ENCODE data around the gene ZBTB21. TPM values are rescaled to one million over a fixed set of nuclear protein-coding genes. Genes with fewer than 3 reads are reported as not detected.

The ZBTB21 gene
- total and polyA plus RNA-seq, 2 experiments from 2014 or later = 10.0 to 11.0 TPM

GRCh38 chr21:41979335-41979734 is 30.8 kb downstream of the ZBTB21 start (continued):
- TF ChIP-seq ZNF462 (CRISPR knock-in tag; IDR thresholded peaks at IDR 0.05) = no peak
- TF ChIP-seq JUNB (IDR thresholded peaks at IDR 0.05; ENCODE audit: unreplicated experiment) = no peak
- TF ChIP-seq CTCF (conservative IDR thresholded peaks at IDR 0.05; ENCODE audit: low read depth in 2 of 2) = no peak
- no peak for TF ChIP-seq ZNF331 (CRISPR knock-in tag; IDR thresholded peaks at IDR 0.05; ENCODE audit: low read depth)
- no peak for TF ChIP-seq ETS1 (IDR thresholded peaks at IDR 0.05)
- TF ChIP-seq STAT1 (IDR thresholded peaks at IDR 0.05; ENCODE audit: unreplicated experiment) = no peak
- no peak for TF ChIP-seq EZH2 (IDR thresholded peaks at IDR 0.05; ENCODE audit: low read depth, unreplicated experiment)
